ENCODE data around the gene NUDCD3.

The NUDCD3 gene

GRCh38 chr7:44398511-44398911 is 91.9 kb downstream of the NUDCD3 start:
- DNase-seq = no peak

- DNase-seq = no peak
Observed at GRCh38 chr7:44396931-44397545, 93.4 kb downstream of the NUDCD3 start.

- DNase-seq = no peak
Observed at GRCh38 chr7:44396496-44396895, 94.0 kb downstream of the NUDCD3 start.

- DNase-seq = no peak
Observed at GRCh38 chr7:44395067-44395466, 95.4 kb downstream of the NUDCD3 start.

- DNase-seq = no peak
Observed at GRCh38 chr7:44394636-44395035, 95.8 kb downstream of the NUDCD3 start.

GRCh38 chr7:44394112-44394447 is 96.4 kb downstream of the NUDCD3 start:
- no peak for DNase-seq

GRCh38 chr7:44393238-44394111 is 97.0 kb downstream of the NUDCD3 start:
- no peak for DNase-seq

GRCh38 chr7:44392618-44393010 is 97.8 kb downstream of the NUDCD3 start:
- no peak for DNase-seq

GRCh38 chr7:44391746-44392617 is 98.5 kb downstream of the NUDCD3 start:
- DNase-seq = no peak

GRCh38 chr7:44391171-44391570 is 99.3 kb downstream of the NUDCD3 start:
- DNase-seq = no peak

- no peak for DNase-seq
Observed at GRCh38 chr7:44390701-44391100, 99.8 kb downstream of the NUDCD3 start.

- no peak for DNase-seq
Observed at GRCh38 chr7:44388089-44388970, 102.1 kb downstream of the NUDCD3 start.

- no peak for DNase-seq
Observed at GRCh38 chr7:44387389-44387788, 103.1 kb downstream of the NUDCD3 start.

GRCh38 chr7:44386139-44386913 is 104.1 kb downstream of the NUDCD3 start:
- no peak for DNase-seq

- no peak for DNase-seq
Observed at GRCh38 chr7:44385434-44386138, 104.9 kb downstream of the NUDCD3 start.

GRCh38 chr7:44384586-44385433 is 105.6 kb downstream of the NUDCD3 start:
- DNase-seq = no peak

- no peak for DNase-seq
Observed at GRCh38 chr7:44383566-44383965, 106.9 kb downstream of the NUDCD3 start.

- no peak for DNase-seq
Observed at GRCh38 chr7:44382459-44383265, 107.8 kb downstream of the NUDCD3 start.

Measured in activated CD4-positive, alpha-beta T cell treated with anti-CD3 and anti-CD28 coated beads, Interleukin-2, Interleukin-6, amounts not matched to agents 100 ng/mL and 50 ng/mL, durations not matched to agents 16 hours and 8 hours (primary cell).